Activated naive CD8-positive, alpha-beta T cell treated with anti-CD3 and anti-CD28 coated beads, Interleukin-2, amount 10 ng/mL, durations not matched to agents 7 days and 5 days (primary cell): ENCODE results near the gene CDC16. TPM values are rescaled to one million over a fixed set of nuclear protein-coding genes. Genes with fewer than 3 reads are reported as not detected.

ENCODE experiments used
- ATAC-seq: fragments of 150-1000 bp; cut with Tn5 transposase; one replicate; pipeline ENCODE4 v1.10.0; 2021; ENCODE audit warnings: low read depth, moderate library complexity
- POLR2A ChIA-PET: fragments of 350-600 bp; sonication (Branson Sonifier 250); formaldehyde crosslinking; loops from one replicate; lab custom pipeline; 2021; ENCODE audit warnings: antibody characterized with exemption; lab: Charles Lee
- DNase-seq: peaks from one replicate; pipeline ENCODE4 v3.0.0; 2021
- H3K27ac Mint-ChIP-seq: one replicate; pipeline ENCODE4 v1.8.0; 2022; ENCODE audit warnings: mild to moderate bottlenecking, mixed read lengths
- H3K27me3 Mint-ChIP-seq: one replicate; pipeline ENCODE4 v1.8.0; 2022; ENCODE audit warnings: mild to moderate bottlenecking, moderate library complexity, mixed read lengths
- H3K36me3 Mint-ChIP-seq: one replicate; pipeline ENCODE4 v1.8.0; 2021; ENCODE audit warnings: mild to moderate bottlenecking, mixed read lengths
- H3K4me1 Mint-ChIP-seq: one replicate; pipeline ENCODE4 v1.8.0; 2021; ENCODE audit warnings: mixed read lengths
- H3K4me3 Mint-ChIP-seq: one replicate; pipeline ENCODE4 v1.8.0; 2022; ENCODE audit warnings: mild to moderate bottlenecking, moderate library complexity, mixed read lengths
- H3K9me3 Mint-ChIP-seq: one replicate; pipeline ENCODE4 v1.8.0; 2021; ENCODE audit warnings: mixed read lengths
- microRNA-seq: library from miRNA; unstranded; fragments of <30 nt; microRNA quantifications from one replicate; pipeline ENCODE4 v1.2.0, GENCODE V29; 2022
- total RNA-seq, 2 experiments: library from RNA; stranded (reverse); gene quantifications; one replicate each; pipeline ENCODE4 v1.2.3, GENCODE V29; 2021

Gene CDC16
- total RNA-seq, 2 experiments from 2014 or later, result 91.1 to 99.7 TPM

GRCh38 chr13:114318624-114319023 is 83.9 kb downstream of the CDC16 start:
- H3K36me3 Mint-ChIP-seq, result peaks cover 32% of the 10 kb centered on the region
- ATAC-seq (no peak), DNase-seq (no peak)
- H3K4me1 Mint-ChIP-seq, result peaks cover 34% of the 10 kb centered on the region
- H3K27me3 Mint-ChIP-seq, result no peaks in the 10 kb centered on the region
- POLR2A ChIA-PET, result interaction anchor here (0.6 to 0.7 kb wide), 3 partner anchors 13 to 43 kb away, joined by 3 to 4 read pairs (median 4); no protein-coding TSS in a partner anchor
- no peaks in the 10 kb centered on the region for H3K9me3 Mint-ChIP-seq
- H3K4me3 Mint-ChIP-seq, result no peak overlapping the region
- H3K27ac Mint-ChIP-seq, result no peak overlapping the region

DNA sequence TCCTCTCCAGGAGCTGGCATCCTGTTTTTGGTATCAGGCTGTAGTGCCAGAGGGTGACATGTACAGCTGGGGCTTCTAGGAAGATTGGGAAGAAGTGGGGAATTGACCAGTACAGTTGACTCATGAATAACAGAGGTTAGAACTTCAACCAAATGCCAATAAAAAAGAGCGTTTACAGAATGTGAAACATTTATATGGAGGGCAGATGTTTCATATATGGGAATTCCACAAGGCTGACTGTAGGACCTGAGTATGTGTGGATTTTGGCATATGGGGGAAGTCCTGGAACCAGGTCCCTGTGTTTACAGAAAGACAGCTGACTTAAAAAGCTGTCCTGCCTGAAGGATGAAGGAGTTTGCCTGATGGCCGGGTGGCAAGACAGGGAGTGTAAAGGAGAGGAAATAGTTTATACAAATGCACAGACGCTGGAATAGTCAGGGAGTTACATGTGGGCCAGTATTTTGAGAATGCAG is 84.8 kb downstream of the CDC16 start:
- peaks cover 39% of the 10 kb centered on the region for H3K36me3 Mint-ChIP-seq
- no peak for ATAC-seq
- H3K27ac Mint-ChIP-seq, result no peak overlapping the region
- no peak for DNase-seq
- H3K4me3 Mint-ChIP-seq, result no peak overlapping the region
- POLR2A ChIA-PET, result no interaction called here
- peaks cover 34% of the 10 kb centered on the region for H3K4me1 Mint-ChIP-seq
- no peaks in the 10 kb centered on the region for H3K9me3 Mint-ChIP-seq
- no peaks in the 10 kb centered on the region for H3K27me3 Mint-ChIP-seq

DNA sequence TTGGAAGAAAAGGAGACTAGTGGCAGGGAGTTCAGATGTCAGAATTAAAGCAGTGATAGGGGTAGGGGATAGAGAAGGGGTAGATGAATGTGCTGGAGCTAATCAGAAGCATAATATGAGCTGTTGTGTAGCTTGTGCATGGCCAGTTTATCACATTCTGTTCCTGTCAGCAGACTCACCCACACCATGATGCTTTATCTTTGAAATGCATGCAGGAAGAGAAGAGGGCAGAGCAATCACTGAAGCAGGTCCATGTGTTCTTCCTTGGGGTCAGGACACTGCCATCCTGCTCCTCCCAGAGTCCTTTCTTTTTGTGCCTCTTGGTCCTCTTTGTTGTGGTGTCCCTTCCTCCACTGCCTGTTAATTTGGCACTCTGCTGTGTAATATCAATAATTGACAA is 85.4 kb downstream of the CDC16 start:
- no peak for ATAC-seq
- POLR2A ChIA-PET, result no interaction called here
- H3K27ac Mint-ChIP-seq, result peak overlapping the region; percentile 17
- H3K9me3 Mint-ChIP-seq, result no peaks in the 10 kb centered on the region
- H3K36me3 Mint-ChIP-seq, result peaks cover 41% of the 10 kb centered on the region
- H3K4me3 Mint-ChIP-seq, result no peak overlapping the region
- peaks cover 33% of the 10 kb centered on the region for H3K4me1 Mint-ChIP-seq
- DNase-seq, result no peak
- no peaks in the 10 kb centered on the region for H3K27me3 Mint-ChIP-seq

DNA sequence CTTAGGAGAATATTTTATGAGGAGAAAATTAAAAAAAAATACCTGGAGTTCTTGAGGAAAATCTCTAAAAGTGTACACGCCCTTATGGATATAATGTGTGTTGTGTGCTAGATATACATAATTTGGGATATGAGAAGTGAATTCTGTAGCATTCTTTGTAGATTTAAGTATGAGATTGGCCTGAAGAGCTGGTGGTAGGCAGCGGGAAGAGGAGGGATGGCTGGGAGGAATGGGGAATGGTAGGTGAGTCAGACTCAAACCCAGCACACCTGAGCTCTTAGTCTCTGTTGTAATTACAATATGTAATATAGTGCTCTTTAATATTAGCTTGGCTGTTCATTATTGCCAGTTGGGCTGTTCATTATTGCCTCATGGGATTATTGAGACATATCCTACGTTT is 86.6 kb downstream of the CDC16 start:
- Mint-ChIP-seq H3K27ac (no peak overlapping the region), H3K27me3 (no peaks in the 10 kb centered on the region), H3K36me3 (peaks cover 45% of the 10 kb centered on the region), H3K9me3 (no peaks in the 10 kb centered on the region), H3K4me3 (no peak overlapping the region), H3K4me1 (peaks cover 33% of the 10 kb centered on the region)
- ATAC-seq (no peak), DNase-seq (no peak)
- POLR2A ChIA-PET, result no interaction called here

Small RNAs within 50 kb of the gene (microRNA-seq; reads per million reads assigned to microRNA genes)
- gene MIR4502 (not detected), gene MIR548AR (not detected)

Other genes with a start within 250 kb of the CDC16 start
- 10 to 100 TPM; 65.6 to 73.9 TPM for gene RASA3, start 102.3 kb upstream of the CDC16 start, total RNA-seq
- under 1 TPM in 1 of 2 experiments, not detected in 1; 0.22 TPM for gene CFAP97D2, start 55.6 kb upstream of the CDC16 start, total RNA-seq
- gene UPF3A, start 46.7 kb downstream of the CDC16 start, total RNA-seq, result 10 to 100 TPM; 63.8 to 68.7 TPM
- 10 to 100 TPM; 30.5 to 30.8 TPM for gene CHAMP1, start 79.6 kb downstream of the CDC16 start, total RNA-seq